ENCODE measurements around the gene NAT8. TPM values are rescaled to one million over a fixed set of nuclear protein-coding genes. Genes with fewer than 3 reads are reported as not detected.

NAT8 gene
- total RNA-seq, 1 donor, result not detected

GRCh38 chr2:73594251-73594650 is 48.0 kb downstream of the NAT8 start:
- TF ChIP-seq CTCF (IDR thresholded peaks at IDR 0.05; ENCODE audit: insufficient read depth, low read depth, low read length), result no peak
- no peak overlapping the region for H3K4me3 ChIP-seq (ENCODE audit: low read depth, low read length)
- DNase-seq (ENCODE audit: low read depth), result no peak

- no peak for TF ChIP-seq CTCF (IDR thresholded peaks at IDR 0.05; ENCODE audit: insufficient read depth, low read depth, low read length)
- no peak overlapping the region for H3K4me3 ChIP-seq (ENCODE audit: low read depth, low read length)
- DNase-seq (ENCODE audit: low read depth), result no peak
Measured at GRCh38 chr2:73593680-73594079, 48.5 kb downstream of the NAT8 start.

Other genes starting within 250 kb of the NAT8 start
- 20.6 and 22.9 TPM in 2 replicates for gene TPRKB, start 94.9 kb upstream of the NAT8 start, total RNA-seq
- gene DUSP11, start 137.7 kb upstream of the NAT8 start, total RNA-seq, result 31.2 and 38.4 TPM in 2 replicates
- not detected in 2 replicates for gene C2orf78, start 141.8 kb upstream of the NAT8 start, total RNA-seq
- 22.9 and 28.5 TPM in 2 replicates for gene STAMBP, start 186.5 kb upstream of the NAT8 start, total RNA-seq